Fibroblast of peridontal ligament (primary cell): Measurements from ENCODE around the gene SIRPD.

Experiments
- DNase-seq: peaks from one replicate; pipeline ENCODE4 v3.0.0-alpha.2; 2010; ENCODE audit errors: extremely low read depth

The SIRPD gene

DNA sequence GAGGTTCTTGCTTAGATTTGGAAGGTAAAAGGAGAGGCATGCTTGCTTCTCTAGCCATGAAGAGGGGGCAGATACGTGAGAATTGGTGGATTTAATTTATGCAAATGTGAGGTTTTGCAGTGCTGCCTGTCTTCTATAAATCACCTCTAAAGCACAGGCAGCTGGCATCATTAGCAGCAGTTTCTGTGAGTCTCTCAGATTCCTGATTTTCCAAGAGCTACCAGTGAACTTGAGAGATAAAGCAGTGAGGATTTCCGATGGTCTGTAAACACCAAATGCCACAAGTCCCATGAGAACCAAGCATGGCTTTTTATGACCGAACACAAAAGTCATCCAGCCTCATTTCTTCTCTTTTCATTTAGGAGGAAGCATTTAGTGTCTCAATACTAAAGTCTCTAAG, 63.1 kb downstream of the SIRPD start:
- DNase-seq, result no peak

DNA sequence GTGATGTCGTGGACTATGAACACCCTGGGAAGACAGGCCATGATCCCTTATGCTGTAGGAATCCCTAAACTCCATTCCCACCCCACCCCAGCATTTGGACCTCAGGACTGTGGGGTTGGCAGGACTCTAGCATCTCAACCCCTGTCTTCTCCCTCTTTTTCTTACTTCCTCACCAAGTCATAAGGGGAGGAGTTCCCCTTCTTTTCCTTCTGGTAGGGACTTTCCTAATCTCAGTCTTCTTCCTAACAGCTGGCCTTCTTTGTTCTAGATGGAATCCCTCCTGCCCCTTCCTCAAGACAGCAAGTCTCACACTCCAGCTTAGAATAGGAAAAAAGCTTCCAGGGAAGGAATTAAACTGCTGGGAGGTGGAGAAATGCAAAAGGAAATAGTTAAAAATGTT, 64.0 kb downstream of the SIRPD start:
- no peak for DNase-seq

DNA sequence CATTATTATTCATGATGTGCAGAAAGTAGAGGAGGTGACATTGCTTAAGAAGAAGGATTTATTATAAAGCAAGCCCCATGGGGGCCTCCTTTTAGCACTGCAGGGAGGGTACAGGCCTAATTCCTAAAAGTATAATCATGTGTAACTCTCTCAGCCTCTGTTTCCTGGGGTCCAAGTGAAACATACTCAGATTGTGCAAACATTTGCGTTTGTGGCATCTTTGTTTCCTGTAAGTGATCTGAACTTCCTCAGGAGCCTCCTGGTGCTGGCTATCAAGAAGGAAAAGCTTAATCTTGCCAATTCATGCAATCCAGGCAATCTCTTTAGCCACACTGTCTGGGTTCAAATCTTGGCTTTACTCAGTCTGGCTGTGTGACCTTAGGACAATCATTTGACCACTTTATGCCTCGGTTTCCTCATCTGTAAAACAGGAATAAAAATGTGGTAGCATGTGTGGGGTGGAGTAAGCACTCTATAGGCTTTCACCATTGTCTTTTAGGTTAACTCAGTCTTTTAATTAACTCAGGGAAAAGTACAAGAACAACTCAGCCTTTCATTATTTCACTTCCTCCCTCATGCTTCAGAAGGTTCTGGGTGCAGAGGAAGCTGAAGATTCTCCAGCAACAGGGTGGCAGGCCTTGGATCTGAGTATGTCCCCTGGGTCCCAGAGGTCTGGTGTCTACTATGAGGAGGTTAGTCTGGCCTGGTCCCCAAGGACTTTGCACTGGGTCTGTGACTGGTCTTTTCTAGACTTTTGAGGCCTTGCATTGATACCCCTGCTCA, 65.5 kb downstream of the SIRPD start:
- DNase-seq, result no peak

DNA sequence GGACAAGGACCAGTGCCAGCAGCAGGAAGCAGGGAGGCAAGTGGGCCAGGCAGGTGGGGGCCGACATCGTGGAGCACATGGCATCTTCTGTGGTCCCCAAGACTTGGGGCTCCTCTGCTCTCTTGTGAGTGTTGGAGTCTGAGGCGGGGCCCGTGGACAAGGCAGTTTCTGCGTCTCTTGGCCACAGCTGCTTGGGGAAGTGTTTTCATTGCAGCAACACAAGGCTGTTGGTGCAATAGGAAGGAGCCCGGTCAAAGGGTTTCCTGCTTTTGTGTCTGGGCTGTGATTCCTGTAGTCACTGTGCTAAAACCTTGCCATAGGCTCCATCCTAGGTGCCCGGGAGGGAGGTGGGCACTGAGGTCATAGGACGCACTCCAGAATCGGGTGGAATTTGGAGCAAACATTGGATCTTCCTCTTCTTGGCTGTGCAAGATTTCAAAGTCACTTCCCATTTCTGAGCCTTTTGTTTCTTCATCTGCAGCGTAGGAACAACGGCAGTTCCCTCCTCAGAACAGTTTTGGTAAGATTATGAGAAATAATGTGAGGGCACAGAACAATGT, 66.1 kb downstream of the SIRPD start, which contains the start of gene SIRPB2:
TSS of gene SIRPB2 (minus strand) at position 140 of the 560 bp plus-strand sequence. CDS start at position 79, 61 bp downstream.
- DNase-seq, result no peak

DNA sequence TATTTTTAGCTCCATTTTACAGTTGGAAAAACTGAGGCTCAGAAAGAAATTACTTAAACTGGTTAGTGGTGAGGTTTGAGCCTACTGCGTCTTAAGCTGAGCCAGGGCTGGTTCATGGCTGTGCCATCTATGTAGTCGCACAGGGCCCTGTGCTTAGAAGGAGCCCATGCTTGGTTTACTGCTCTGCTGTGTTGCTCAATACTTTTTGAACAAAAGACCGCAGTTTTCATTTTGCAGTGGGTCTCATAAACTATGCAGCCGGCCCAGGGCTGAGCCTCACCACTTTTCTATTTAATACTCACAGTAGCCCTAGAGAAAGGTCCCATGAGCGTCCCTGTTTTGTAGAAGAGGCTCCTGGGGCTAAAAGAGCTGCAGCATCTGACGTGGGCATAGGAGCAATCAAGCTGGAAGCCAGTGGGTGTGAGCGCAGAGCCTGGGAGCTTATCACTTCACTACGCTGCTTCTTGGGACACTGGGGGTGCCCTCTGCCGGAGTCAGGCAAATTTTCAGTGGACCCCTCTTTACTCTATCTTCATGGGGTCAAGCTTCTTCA, 66.8 kb downstream of the SIRPD start:
- DNase-seq, result no peak

DNA sequence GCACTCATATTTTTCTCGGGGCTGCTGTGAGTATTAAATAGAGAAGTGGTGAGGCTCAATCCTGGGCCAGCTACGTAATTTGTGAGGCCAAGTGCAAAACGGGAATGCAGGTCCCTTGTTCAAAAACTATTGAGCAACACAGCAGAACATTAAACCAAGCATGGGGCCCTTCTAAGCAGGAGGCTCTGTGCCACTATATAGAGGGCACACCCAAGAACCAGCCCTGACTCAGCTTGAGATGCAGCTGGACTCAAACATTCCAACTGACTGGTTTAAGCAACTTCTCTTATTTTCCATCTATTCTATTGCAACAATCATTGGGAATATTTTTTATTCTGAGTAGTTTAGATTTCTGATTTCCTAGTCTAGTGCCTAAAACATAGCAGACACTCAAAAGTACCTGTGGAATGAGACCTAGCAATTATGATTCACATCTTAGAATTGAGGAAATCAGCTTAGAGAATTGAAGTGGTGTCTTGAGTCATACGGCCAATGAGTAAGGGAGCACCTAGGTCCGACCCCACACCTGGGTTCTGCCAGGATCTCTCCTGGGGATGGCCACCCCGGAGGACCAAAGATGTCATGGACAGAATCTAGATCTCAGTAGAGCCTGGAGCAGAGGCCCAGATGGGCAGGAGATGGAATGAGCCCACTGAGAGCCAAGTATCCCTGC, 67.6 kb downstream of the SIRPD start:
- DNase-seq, result peak; percentile 47

DNA sequence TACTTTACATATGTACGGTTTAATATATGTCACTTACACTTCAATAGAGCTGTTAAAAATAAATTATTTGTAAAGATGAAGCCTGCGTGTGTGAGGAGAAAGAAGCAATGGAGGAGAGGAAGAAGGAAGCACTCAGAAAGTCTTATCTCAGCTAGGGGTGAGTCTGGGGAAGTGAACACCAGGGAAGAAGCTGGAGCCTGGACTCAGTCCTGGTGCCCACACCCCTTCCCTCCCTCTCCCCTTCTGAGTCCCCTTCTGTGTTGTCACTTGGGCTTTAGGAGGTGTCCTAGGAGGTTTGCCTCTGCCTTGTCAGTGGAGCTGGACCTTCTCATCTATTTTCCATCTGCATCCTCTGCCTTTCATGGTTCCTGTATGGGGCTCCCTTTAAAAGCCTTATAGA, 68.2 kb downstream of the SIRPD start:
- DNase-seq, result no peak

DNA sequence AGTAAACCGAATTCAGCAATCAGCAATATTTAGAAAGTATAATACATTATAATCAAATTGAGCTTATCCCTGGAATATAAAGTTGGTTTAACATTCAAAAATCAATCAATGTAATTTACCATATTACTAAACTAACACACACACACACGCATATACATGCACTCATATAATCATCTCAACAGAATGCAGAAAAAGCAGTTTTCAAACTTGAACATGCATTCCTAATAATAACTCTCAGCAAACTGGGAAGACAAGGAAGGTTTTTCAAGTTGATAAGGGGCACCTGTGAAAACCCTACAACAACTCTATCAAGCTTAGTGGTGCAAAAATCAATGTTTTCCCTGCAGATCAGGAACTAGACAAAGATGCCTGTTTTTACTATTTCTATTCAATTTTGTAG, 70.9 kb downstream of the SIRPD start:
- DNase-seq, result no peak

DNA sequence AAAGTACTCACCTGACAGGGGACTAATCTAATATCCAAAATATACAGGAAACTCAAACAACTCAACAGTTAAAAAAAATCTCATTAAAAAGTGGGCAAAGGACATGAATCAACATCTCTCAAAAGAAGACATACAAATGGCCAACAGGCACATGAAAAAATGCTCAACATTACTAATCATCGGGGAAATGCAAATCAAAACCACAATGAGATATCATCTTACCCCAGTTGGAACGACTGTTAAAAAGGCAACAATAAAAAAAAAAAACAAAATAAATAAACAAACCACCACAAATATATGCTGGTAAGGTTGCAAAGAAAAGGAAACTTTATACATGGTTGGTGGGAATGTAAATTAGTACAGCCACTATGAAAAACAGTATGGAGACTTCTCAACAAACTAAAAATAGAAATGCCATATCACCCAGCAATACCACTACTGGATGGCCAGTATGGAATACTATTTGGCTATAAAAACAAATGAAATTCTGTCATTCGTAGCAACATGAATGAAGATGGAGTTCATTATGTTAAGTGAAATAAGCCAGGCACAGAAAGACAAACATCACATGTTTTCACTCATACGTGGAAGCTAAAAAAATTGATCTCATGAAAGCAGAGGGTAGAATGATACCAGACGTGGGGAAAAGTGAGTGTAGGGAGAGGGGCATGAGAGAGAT, 72.9 kb downstream of the SIRPD start:
- peak; percentile 24 for DNase-seq
